Measurements from ENCODE around the gene UNC13A.

- no peak for TF ChIP-seq CTCF (conservative IDR thresholded peaks at IDR 0.05; ENCODE audit: low read length)
- TF ChIP-seq EZH2phosphoT487 (IDR thresholded peaks at IDR 0.05; ENCODE audit: borderline replicate concordance): no peak
Measured at GRCh38 chr19:17683078-17683477, 5.1 kb downstream of the UNC13A start.
